HG03108 (cell line): ENCODE results near the gene PYCR2.

Experiments
- ATAC-seq: cut with Tn5 transposase; IDR thresholded peaks from one replicate; pipeline ENCODE4 v1.9.1; 2021; ENCODE audit warnings: moderate library complexity; ENCODE audit not compliant: unreplicated experiment

The PYCR2 gene

GRCh38 chr1:225879521-225880221, 44.4 kb downstream of the PYCR2 start:
- ATAC-seq: no peak

DNA sequence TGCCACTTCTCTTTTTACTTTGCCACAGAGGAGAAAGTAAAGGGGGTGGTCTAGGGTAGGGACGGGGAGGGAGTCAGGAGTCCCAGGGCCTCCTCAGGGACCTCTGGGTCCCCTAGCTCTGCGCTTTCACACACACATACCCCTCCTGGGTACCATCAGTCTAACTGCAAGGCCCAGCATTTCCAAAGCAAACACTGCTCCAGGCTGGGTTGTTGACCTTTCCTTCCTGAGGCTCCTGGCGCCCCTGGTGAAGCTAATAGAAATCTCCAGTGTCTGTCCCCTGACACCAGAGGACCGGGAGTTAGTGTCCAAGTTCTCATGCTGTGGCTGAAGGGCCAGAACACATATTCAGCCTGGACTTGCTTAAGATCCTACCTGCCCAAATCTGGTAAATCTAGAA, 45.8 kb downstream of the PYCR2 start:
- no peak for ATAC-seq

GRCh38 chr1:225877580-225877979, 46.5 kb downstream of the PYCR2 start:
- no peak for ATAC-seq

DNA sequence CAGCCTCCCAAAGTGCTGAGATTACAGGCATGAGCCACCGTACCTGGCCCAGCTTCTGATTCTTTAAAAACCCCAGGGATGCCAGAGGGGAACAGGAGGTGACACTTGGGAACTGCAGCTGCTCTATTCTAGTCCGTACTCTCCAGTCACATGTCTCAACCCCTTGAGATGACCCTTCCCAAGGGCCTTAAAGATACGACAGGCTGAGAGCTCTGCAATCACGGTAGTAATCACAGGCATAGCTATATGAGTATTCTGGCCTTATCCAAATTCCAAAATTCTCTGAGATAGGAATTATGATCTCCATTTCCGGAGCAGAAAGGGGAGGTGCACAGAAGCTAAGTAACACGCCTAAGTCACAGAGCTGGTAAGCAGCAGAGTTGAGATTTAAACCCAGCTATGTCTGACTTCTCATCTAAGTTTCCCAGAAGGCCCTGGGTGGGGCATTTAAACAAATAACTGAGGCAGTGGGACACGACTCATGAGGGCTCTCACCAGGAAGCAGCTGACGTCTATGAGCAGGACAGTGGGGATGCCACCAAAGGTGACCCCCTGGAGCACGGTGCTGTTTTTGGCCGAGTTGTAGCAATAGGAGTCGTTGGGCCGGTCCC, 47.0 kb downstream of the PYCR2 start:
- ATAC-seq: no peak

GRCh38 chr1:225875044-225875815, 48.8 kb downstream of the PYCR2 start:
- no peak for ATAC-seq

DNA sequence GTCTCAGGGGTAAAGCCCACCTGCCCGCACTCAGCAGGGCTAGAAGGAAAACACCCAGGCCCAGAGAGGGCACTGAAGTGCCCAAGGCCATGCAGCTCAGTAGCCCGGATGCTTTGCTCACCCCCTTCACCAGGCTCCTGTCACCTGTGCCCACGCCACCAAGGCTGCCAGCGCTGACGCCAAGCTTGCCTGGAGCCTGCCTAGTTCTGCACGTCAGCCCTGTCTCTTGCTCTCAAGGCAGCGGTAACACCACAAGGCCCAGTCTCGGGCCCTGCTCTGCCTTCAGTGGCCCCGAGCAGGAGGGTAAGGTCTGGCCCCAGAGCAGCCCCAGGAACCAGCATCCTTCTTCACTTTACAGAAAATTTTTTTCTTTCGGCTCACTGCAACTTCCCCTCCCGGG, 49.6 kb downstream of the PYCR2 start:
- no peak for ATAC-seq

DNA sequence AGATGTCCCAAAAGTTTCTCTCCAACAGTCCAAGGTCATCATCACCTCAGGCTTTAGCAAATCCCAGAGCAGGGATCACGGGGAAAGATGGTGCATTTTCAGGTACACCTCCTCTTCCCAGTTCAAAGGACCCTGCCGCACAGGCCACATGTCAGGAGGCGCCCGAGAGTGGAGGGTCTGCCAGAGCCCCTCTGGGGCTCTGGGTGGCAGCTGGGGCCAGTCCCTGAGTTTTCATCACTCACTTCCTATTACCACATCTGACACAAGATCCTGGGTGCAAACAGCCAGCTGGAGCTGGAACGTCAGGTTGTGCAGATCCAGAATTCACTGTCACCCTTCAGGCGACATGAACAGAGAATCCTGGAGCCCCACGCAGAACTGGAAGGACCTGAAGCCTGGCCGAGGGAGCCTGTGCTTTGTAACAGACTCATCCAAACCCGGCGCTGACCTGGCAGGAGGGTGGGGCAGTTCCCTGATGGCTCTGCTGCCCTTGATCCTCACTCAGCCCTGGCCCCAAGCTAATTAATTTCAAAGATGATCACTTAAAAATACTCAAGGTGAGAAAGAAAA, 50.7 kb downstream of the PYCR2 start:
- no peak for ATAC-seq

DNA sequence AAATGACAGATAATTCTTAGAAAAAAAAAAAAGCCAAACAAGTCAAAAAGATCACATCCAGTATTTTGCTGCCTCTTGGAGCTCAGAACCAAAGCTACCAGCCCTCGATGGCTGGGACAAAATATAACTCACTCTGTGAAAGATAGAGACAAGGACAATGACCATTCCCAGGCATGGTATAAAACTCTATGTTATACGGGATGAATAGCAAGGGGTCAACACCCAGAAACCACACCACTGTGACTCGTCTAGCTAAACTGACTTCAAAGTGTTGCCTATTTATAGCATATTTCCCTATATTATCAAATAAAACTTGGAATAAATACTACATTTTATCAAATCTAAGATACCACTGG, 52.0 kb downstream of the PYCR2 start:
- no peak for ATAC-seq

- ATAC-seq: no peak
Observed at GRCh38 chr1:225871359-225872074, 52.5 kb downstream of the PYCR2 start.

DNA sequence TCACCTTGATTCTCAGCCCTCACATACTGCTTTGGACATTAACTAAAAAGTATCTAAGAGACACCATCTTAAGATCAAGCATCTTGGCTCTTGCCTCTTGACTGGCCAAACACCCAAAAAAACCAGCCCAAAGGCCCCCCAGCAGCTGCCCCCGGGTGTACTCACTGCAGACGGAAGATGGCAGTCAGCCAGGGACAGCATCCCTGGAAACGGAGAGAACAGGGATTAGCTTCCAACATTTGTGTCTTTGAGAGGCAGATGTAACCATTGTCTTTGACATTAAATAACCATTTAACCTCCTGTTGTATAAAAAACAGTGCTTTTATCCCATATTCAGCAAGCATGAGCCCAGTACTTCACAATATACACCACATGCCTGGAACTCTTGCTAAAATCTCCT, 53.1 kb downstream of the PYCR2 start:
- no peak for ATAC-seq
